HCT116 (cell line): ENCODE results near the gene LTB4R.

Experiments used
- CTCF ChIP-seq, 3 experiments: fragments of 200-600 bp in 1 of 3; sonication (generic) in 1 of 3; IDR thresholded peaks in 2 of 3; conservative IDR thresholded peaks in 1 of 3; 2 replicates each; pipeline ENCODE4 v1.5.1; 2012 to 2017; ENCODE audit warnings: low read depth in 2 of 3, low read length in 2 of 3, antibody characterized with exemption in 1 of 3, borderline replicate concordance in 1 of 3, control low read depth in 1 of 3, mild to moderate bottlenecking in 1 of 3, mixed read lengths in 1 of 3, mixed run types in 1 of 3, moderate library complexity in 1 of 3; ENCODE audit not compliant: insufficient read depth in 1 of 3
- EGR1 ChIP-seq: IDR thresholded peaks from 2 replicates; pipeline ENCODE4 v1.6.1; 2012; ENCODE audit warnings: low read depth
- EZH2phosphoT487 ChIP-seq: fragments of 200-600 bp; IDR thresholded peaks from 2 replicates; pipeline ENCODE4 v1.6.1; 2018; ENCODE audit warnings: antibody characterized with exemption, borderline replicate concordance
- FOSL1 ChIP-seq: IDR thresholded peaks from 2 replicates; pipeline ENCODE4 v1.6.1; 2012; ENCODE audit warnings: low read depth
- POLR2A ChIP-seq: IDR thresholded peaks from 2 replicates; pipeline ENCODE4 v1.7.0; 2011; ENCODE audit warnings: borderline replicate concordance; ENCODE audit not compliant: insufficient read depth, insufficient read length; ENCODE audit errors: extremely low read depth
- POLR2AphosphoS5 ChIP-seq: IDR thresholded peaks from 2 replicates; pipeline ENCODE4 v1.6.1; 2011; ENCODE audit warnings: mild to moderate bottlenecking, low read depth, low read length, moderate library complexity
- RAD21 ChIP-seq: IDR thresholded peaks from 2 replicates; pipeline ENCODE4 v1.6.1; 2012; ENCODE audit warnings: low read depth, mild to moderate bottlenecking
- REST ChIP-seq: IDR thresholded peaks from 2 replicates; pipeline ENCODE4 v1.6.1; 2012; ENCODE audit warnings: low read depth
- SIN3A ChIP-seq: IDR thresholded peaks from 2 replicates; pipeline ENCODE4 v1.6.1; 2012; ENCODE audit warnings: low read depth
- SP1 ChIP-seq: IDR thresholded peaks from 2 replicates; pipeline ENCODE4 v1.6.1; 2012; ENCODE audit warnings: low read depth
- ZFX ChIP-seq: fragments of 450-650 bp; IDR thresholded peaks from 2 replicates; pipeline ENCODE4 v1.6.1; 2017
- ZNF274 ChIP-seq: fragments of 200-500 bp; sonication (Bioruptor generic); IDR thresholded peaks from 2 replicates; pipeline ENCODE4 v1.6.1; 2014; ENCODE audit warnings: mild to moderate bottlenecking, low read depth, low read length, inconsistent platforms

DNA sequence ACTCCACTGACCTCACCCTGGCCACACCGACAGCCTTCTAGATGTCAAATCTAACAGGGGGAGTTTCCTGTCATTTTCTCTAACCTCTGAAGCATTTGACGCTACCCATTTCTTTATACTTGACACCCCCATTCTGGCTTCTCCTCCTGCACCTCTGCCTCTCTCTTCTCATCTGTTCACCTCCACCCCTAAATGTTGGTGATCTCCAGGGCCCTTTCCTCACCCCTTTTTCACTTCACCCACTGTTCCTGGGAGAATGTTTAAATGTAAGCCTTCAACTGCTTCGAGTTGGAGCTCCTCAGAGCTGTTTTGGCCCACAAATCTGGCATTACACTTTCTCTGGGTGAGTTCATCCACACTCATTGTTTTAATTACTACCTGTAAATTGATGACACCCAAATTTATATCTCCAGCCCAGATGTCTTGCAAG lies 39.5 kb upstream of the LTB4R start:
- TF ChIP-seq CTCF (IDR thresholded peaks at IDR 0.05 in 2 of 3, conservative IDR thresholded peaks at IDR 0.05 in 1 of 3; ENCODE audit: borderline replicate concordance in 1 of 3, insufficient read depth in 1 of 3, low read depth in 2 of 3, low read length in 2 of 3) (no peak), EZH2phosphoT487 (no peak), ZFX (no peak), REST (no peak), POLR2A (no peak), RAD21 (no peak), ZNF274 (no peak), FOSL1 (no peak), POLR2AphosphoS5 (no peak), EGR1 (no peak), SIN3A (no peak), SP1 (no peak)
